Measurements from ENCODE around the gene SKIDA1. TPM values are rescaled to one million over a fixed set of nuclear protein-coding genes. Genes with fewer than 3 reads are reported as not detected.

SKIDA1 gene
- total RNA-seq, 2 experiments from 2014 or later, result 0.11 to 0.36 TPM

GRCh38 chr10:21529032-21529910 lies 3.8 kb upstream of the SKIDA1 start:
- Mint-ChIP-seq H3K27ac (no peak overlapping the region), H3K27me3 (peaks cover 16% of the 10 kb centered on the region), H3K4me3 (no peak overlapping the region), H3K9me3 (no peaks in the 10 kb centered on the region), H3K4me1 (ENCODE audit: low read depth) (peaks cover 39% of the 10 kb centered on the region), H3K36me3 (ENCODE audit: low read depth) (no peaks in the 10 kb centered on the region)
- no peak for TF ChIP-seq CTCF (IDR thresholded peaks at IDR 0.05)
- no peak for DNase-seq
- ATAC-seq, result no peak
- intact Hi-C loops (cut with micrococcal nuclease), result no loop called here
- CTCF ChIA-PET, result interaction anchor here (2.5 to 4.0 kb wide), 2 partner anchors 33 kb away, joined by 10 to 20 read pairs; no protein-coding TSS in a partner anchor
- POLR2A ChIA-PET, result no interaction called here

GRCh38 chr10:21528236-21529031 lies 3.0 kb upstream of the SKIDA1 start:
- Mint-ChIP-seq H3K27me3 (peaks cover 20% of the 10 kb centered on the region), H3K36me3 (ENCODE audit: low read depth) (no peaks in the 10 kb centered on the region), H3K9me3 (no peaks in the 10 kb centered on the region), H3K27ac (no peak overlapping the region), H3K4me3 (peak overlapping the region; percentile 22), H3K4me1 (ENCODE audit: low read depth) (peaks cover 37% of the 10 kb centered on the region)
- DNase-seq (no peak), ATAC-seq (no peak)
- CTCF ChIA-PET, result interaction anchor here (4.0 kb wide), 1 partner anchor 32 kb away, joined by 20 read pairs; no protein-coding TSS in a partner anchor
- POLR2A ChIA-PET, result no interaction called here
- intact Hi-C loops (cut with micrococcal nuclease), result no loop called here
- TF ChIP-seq CTCF (IDR thresholded peaks at IDR 0.05), result no peak

DNA sequence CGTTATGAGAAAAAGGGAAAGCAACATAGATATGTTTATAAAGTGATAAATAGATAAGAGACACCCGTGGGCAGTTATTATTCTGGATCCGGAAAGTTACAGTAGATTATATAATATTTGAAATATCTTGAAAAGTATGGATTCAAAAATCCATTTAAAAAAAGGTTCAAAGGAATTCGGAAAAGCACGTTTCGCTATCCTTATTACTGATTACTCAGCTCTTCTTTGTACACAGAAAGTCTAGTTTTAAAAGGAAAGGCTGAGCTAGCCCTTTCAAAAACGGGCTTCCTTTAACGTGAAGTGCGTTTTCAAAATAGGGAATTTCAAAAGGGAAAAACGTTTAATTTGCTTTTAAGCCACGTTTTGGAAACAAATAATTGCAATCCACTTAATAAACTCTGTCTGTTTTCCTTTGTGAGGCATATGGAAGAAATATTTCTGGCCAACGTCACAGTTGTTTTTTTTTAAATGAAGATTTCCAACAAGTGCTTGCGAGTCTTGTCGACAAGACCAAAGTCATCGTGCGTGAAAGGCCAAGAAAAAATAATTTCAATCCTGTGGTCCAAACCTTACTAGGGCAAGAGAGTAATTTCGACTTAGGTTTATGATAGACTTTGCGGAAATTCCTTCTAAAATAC lies 2.2 kb upstream of the SKIDA1 start:
- CTCF ChIA-PET, result interaction anchor here (1.3 to 4.0 kb wide), 2 partner anchors 9 to 31 kb away, joined by 6 to 20 read pairs; no protein-coding TSS in a partner anchor
- intact Hi-C loops (cut with micrococcal nuclease), result no loop called here
- peak overlapping the region; percentile 68 for H3K4me3 Mint-ChIP-seq
- ATAC-seq (no peak), DNase-seq (no peak)
- H3K4me1 Mint-ChIP-seq (ENCODE audit: low read depth), result peaks cover 30% of the 10 kb centered on the region
- POLR2A ChIA-PET, result interaction anchor here (0.6 kb wide), 1 partner anchor 202 kb away, joined by 3 read pairs; no protein-coding TSS in a partner anchor
- no peaks in the 10 kb centered on the region for H3K36me3 Mint-ChIP-seq (ENCODE audit: low read depth)
- peaks cover 27% of the 10 kb centered on the region for H3K27me3 Mint-ChIP-seq
- TF ChIP-seq CTCF (IDR thresholded peaks at IDR 0.05), result no peak
- peak overlapping the region; percentile 72 for H3K27ac Mint-ChIP-seq
- no peaks in the 10 kb centered on the region for H3K9me3 Mint-ChIP-seq

- DNase-seq (peak; percentile 54), ATAC-seq (peak; percentile 45)
- peaks cover 28% of the 10 kb centered on the region for H3K4me1 Mint-ChIP-seq (ENCODE audit: low read depth)
- peak overlapping the region; percentile 80 for H3K4me3 Mint-ChIP-seq
- TF ChIP-seq CTCF (IDR thresholded peaks at IDR 0.05), result no peak
- peak overlapping the region; percentile 94 for H3K27ac Mint-ChIP-seq
- H3K9me3 Mint-ChIP-seq, result no peaks in the 10 kb centered on the region
- ChIA-PET CTCF (interaction anchor here (1.3 to 4.0 kb wide), 2 partner anchors 9 to 31 kb away, joined by 6 to 20 read pairs; no protein-coding TSS in a partner anchor), POLR2A (interaction anchor here (0.6 to 1.5 kb wide), 3 partner anchors 9 to 202 kb away, joined by 3 to 4 read pairs (median 4); no protein-coding TSS in a partner anchor)
- intact Hi-C loops (cut with micrococcal nuclease), result no loop called here
- peaks cover 30% of the 10 kb centered on the region for H3K27me3 Mint-ChIP-seq
- H3K36me3 Mint-ChIP-seq (ENCODE audit: low read depth), result no peaks in the 10 kb centered on the region
Observed at GRCh38 chr10:21526860-21527597, 1.5 kb upstream of the SKIDA1 start.
